GM20000 (cell line): ENCODE results near the gene KCTD14.

Experiments
- DNase-seq: peaks from one replicate; pipeline ENCODE4 v3.0.0; 2012; ENCODE audit warnings: low spot score
- CTCF ChIP-seq: IDR thresholded peaks from 2 replicates; pipeline ENCODE4 v1.5.1; 2012; ENCODE audit warnings: mild to moderate bottlenecking, control low read depth; ENCODE audit errors: extremely low read depth, missing control alignments

The KCTD14 gene

GRCh38 chr11:78057462-78058055, 34.5 kb upstream of the KCTD14 start:
- DNase-seq, result no peak
- TF ChIP-seq CTCF, result no peak

DNA sequence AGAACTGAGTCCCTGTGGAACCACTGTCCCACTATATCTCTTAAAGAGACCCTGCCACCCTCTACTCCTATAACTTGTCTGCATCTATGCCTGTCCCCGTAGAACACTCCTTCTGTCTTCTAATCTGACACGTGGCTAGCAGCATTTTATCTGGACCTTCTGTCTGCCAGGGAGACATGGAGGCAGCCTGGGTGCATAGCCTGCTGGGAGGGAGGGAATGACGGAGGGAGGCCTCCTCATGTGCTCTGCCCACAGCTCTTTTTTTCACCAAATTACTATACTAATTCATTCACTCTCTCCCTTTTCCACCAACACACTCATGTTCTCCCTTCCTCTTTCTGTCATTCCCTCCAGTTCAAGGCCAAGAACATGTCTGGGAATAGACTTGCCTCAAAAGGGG, 33.0 kb upstream of the KCTD14 start:
- DNase-seq, result no peak
- TF ChIP-seq CTCF, result no peak

- DNase-seq, result no peak
- TF ChIP-seq CTCF, result no peak
These were observed 31.9 kb upstream of the KCTD14 start for GRCh38 chr11:78054971-78055370.

- no peak for DNase-seq
- no peak for TF ChIP-seq CTCF
These were observed 28.1 kb upstream of the KCTD14 start for GRCh38 chr11:78050964-78051831.

DNA sequence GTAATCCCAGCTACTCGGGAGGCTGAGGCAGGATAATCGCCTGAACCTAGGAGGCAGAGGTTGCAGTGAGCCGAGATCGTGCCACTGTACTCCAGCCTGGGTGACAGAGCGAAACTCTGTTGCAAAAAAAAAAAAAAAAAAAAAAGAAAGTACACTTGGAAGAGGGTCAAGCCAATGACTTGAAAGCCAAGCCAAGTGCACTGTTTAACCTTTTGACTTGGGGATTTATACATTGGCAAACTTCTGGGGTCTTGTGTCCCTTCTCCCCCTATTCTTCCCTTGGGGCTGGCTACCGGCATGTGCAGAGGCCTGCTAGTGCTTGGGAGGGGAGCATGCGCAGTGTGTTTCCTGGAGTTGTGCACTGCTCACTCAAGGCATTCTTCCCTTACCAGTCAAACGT, 26.3 kb upstream of the KCTD14 start:
- no peak for DNase-seq
- TF ChIP-seq CTCF, result no peak

- TF ChIP-seq CTCF, result no peak
- DNase-seq, result no peak
These were observed 25.5 kb upstream of the KCTD14 start for GRCh38 chr11:78048561-78048960.

DNA sequence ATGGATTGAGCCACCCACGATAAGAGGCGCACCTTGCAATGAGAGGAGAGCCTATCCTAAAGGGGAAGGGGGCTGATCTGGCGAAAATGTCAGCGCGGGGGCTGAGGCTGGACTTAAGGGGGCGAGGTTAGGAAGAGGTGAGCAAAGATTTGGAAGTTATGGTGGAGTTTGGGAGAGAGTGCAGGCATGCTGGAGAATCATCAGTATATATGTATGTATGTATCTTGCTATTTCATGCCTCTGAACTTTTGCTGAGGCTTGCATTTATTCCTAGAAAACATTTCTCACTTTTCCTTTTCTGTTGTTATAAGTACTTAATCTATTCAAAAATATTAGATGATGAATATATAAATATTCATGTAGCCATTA, 23.4 kb upstream of the KCTD14 start:
- no peak for TF ChIP-seq CTCF
- no peak for DNase-seq
